Astrocyte (in vitro differentiated cells and primary cell): ENCODE measurements around the gene SYT7. TPM values are rescaled to one million over a fixed set of nuclear protein-coding genes. Genes with fewer than 3 reads are reported as not detected.
A peak's percentile ranks its signal among the peaks of the same experiment; 100 is the strongest.

Source experiments
- DNase-seq: peaks from one replicate; pipeline ENCODE4 v3.0.0-alpha.2; 2010; ENCODE audit warnings: low read depth
- FAIRE-seq: peaks from 2 replicates; lab custom pipeline; 2011; peaks lifted over from hg19 to GRCh38; lab: Jason Lieb, UNC
- H2AFZ ChIP-seq: 2 replicates; pipeline ENCODE4 v1.6.0; 2012; ENCODE audit warnings: low read depth, low read length, inconsistent platforms
- H3K27ac ChIP-seq: 2 replicates; pipeline ENCODE4 v1.5.1; 2011; ENCODE audit warnings: low read depth, low read length, inconsistent platforms
- H3K27me3 ChIP-seq: 2 replicates; pipeline ENCODE4 v1.6.0; 2011; ENCODE audit warnings: low read length, inconsistent platforms; ENCODE audit not compliant: insufficient read depth
- H3K36me3 ChIP-seq: 2 replicates; pipeline ENCODE4 v1.5.1; 2011; ENCODE audit warnings: low read length, inconsistent platforms; ENCODE audit not compliant: insufficient read depth
- H3K4me1 ChIP-seq: 2 replicates; pipeline ENCODE4 v1.5.1; 2011; ENCODE audit warnings: low read length, inconsistent platforms; ENCODE audit not compliant: insufficient read depth
- H3K4me2 ChIP-seq: 2 replicates; pipeline ENCODE4 v1.6.0; 2012; ENCODE audit warnings: low read length, inconsistent platforms
- H3K4me3 ChIP-seq: 2 replicates; pipeline ENCODE4 v1.5.1; 2011; ENCODE audit warnings: low read depth, mild to moderate bottlenecking, low read length, inconsistent platforms; ENCODE audit not compliant: insufficient read depth
- H3K79me2 ChIP-seq: 2 replicates; pipeline ENCODE4 v1.6.0; 2012; ENCODE audit warnings: mild to moderate bottlenecking, low read length, inconsistent platforms; ENCODE audit not compliant: insufficient read depth
- H3K9ac ChIP-seq: 2 replicates; pipeline ENCODE4 v1.6.0; 2012; ENCODE audit warnings: mild to moderate bottlenecking, low read length, inconsistent platforms
- H3K9me3 ChIP-seq: 2 replicates; pipeline ENCODE4 v1.5.1; 2012; ENCODE audit warnings: low read depth, mild to moderate bottlenecking, low read length, inconsistent platforms; ENCODE audit not compliant: insufficient read depth
- H4K20me1 ChIP-seq: 2 replicates; pipeline ENCODE4 v1.6.0; 2012; ENCODE audit warnings: low read length, inconsistent platforms; ENCODE audit not compliant: insufficient read depth
- H3K27ac Mint-ChIP-seq: one replicate; pipeline ENCODE4 v1.8.0; 2021; ENCODE audit warnings: mild to moderate bottlenecking, mixed read lengths; ENCODE audit not compliant: unreplicated experiment
- H3K27me3 Mint-ChIP-seq: one replicate; pipeline ENCODE4 v1.8.0; 2021; ENCODE audit warnings: low read depth, mixed read lengths; ENCODE audit not compliant: unreplicated experiment
- H3K36me3 Mint-ChIP-seq: one replicate; pipeline ENCODE4 v1.8.0; 2021; ENCODE audit warnings: low read depth, mixed read lengths; ENCODE audit not compliant: unreplicated experiment
- H3K4me1 Mint-ChIP-seq: one replicate; pipeline ENCODE4 v1.8.0; 2021; ENCODE audit warnings: low read depth, mixed read lengths; ENCODE audit not compliant: unreplicated experiment
- H3K4me3 Mint-ChIP-seq: one replicate; pipeline ENCODE4 v1.8.0; 2021; ENCODE audit warnings: mild to moderate bottlenecking, moderate library complexity, mixed read lengths; ENCODE audit not compliant: unreplicated experiment
- H3K9me3 Mint-ChIP-seq: one replicate; pipeline ENCODE4 v1.8.0; 2021; ENCODE audit warnings: mild to moderate bottlenecking, mixed read lengths; ENCODE audit not compliant: unreplicated experiment
- CTCF ChIP-seq: IDR thresholded peaks from 2 replicates; pipeline ENCODE4 v1.5.1; 2011; ENCODE audit warnings: low read depth, mild to moderate bottlenecking, inconsistent platforms, low read length, moderate library complexity; ENCODE audit not compliant: insufficient read depth
- EZH2 ChIP-seq: IDR thresholded peaks from 2 replicates; pipeline ENCODE4 v1.6.1; 2012; ENCODE audit warnings: mild to moderate bottlenecking, low read length, inconsistent platforms; ENCODE audit not compliant: insufficient read depth
- total RNA-seq: library from RNA; stranded (reverse); gene quantifications from 2 replicates; pipeline ENCODE4 v1.2.1, GENCODE V29; 2021

The SYT7 gene
- total RNA-seq, 1 donor from 2014 or later = 3.7 TPM

- Histone ChIP-seq H3K4me1 (peaks cover 9% of the 10 kb centered on the region), H3K9ac (no peak overlapping the region), H3K79me2 (no peaks in the 10 kb centered on the region), H3K9me3 (peaks cover 4% of the 10 kb centered on the region), H3K4me2 (peak overlapping the region; percentile 16), H3K27me3 (peaks cover 19% of the 10 kb centered on the region), H2AFZ (no peak overlapping the region), H3K4me3 (no peak overlapping the region), H4K20me1 (no peaks in the 10 kb centered on the region), H3K36me3 (no peaks in the 10 kb centered on the region), H3K27ac (no peak overlapping the region)
- no peak overlapping the region for H3K4me3 Mint-ChIP-seq
- H3K27me3 Mint-ChIP-seq = peaks cover 46% of the 10 kb centered on the region
- H3K36me3 Mint-ChIP-seq = peaks cover 3% of the 10 kb centered on the region
- peaks cover 6% of the 10 kb centered on the region for H3K9me3 Mint-ChIP-seq
- no peak for DNase-seq
- peaks cover 6% of the 10 kb centered on the region for H3K4me1 Mint-ChIP-seq
- TF ChIP-seq CTCF (no peak), EZH2 (no peak)
- no peak for FAIRE-seq
- no peak overlapping the region for H3K27ac Mint-ChIP-seq
Measured at GRCh38 chr11:61609980-61610366, 29.1 kb upstream of the SYT7 start.

- peaks cover 45% of the 10 kb centered on the region for H3K27me3 Mint-ChIP-seq
- H3K36me3 Mint-ChIP-seq = peaks cover 2% of the 10 kb centered on the region
- Histone ChIP-seq H3K27me3 (peaks cover 19% of the 10 kb centered on the region), H3K4me3 (no peak overlapping the region), H3K9ac (no peak overlapping the region), H3K4me2 (peak overlapping the region; percentile 16), H3K27ac (no peak overlapping the region), H3K9me3 (peaks cover 4% of the 10 kb centered on the region), H2AFZ (no peak overlapping the region), H3K36me3 (no peaks in the 10 kb centered on the region), H4K20me1 (no peaks in the 10 kb centered on the region), H3K79me2 (no peaks in the 10 kb centered on the region), H3K4me1 (peaks cover 7% of the 10 kb centered on the region)
- H3K4me3 Mint-ChIP-seq = no peak overlapping the region
- TF ChIP-seq CTCF (no peak), EZH2 (no peak)
- peaks cover 6% of the 10 kb centered on the region for H3K9me3 Mint-ChIP-seq
- no peak overlapping the region for H3K27ac Mint-ChIP-seq
- DNase-seq = no peak
- peaks cover 3% of the 10 kb centered on the region for H3K4me1 Mint-ChIP-seq
- no peak for FAIRE-seq
Measured at GRCh38 chr11:61609000-61609979, 28.4 kb upstream of the SYT7 start.
